ENCODE data around the gene DENND5B.
"Not testable (repeated sequence)": the region's sequence is repeated elsewhere in the genome, so short reads cannot be mapped to it uniquely, and the experiment has no call there.

DENND5B gene

GRCh38 chr12:31589904-31590641 lies 863 bp downstream of the DENND5B start:
- no peak for DNase-seq

DNA sequence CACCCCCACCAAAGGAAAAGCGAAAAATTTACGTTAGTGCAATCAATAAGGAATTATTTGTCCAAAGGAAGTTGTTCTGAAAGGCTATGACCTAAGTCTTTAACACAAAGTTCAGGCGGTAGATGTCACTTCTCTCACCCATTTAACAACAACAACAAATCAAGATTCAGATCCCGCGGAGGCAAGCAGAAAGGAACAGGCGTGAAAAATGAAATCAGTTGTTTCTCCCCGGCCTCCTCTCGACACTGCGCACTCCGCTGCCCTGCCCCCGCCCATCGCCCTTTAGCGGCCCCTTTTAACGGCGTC lies 1.4 kb downstream of the DENND5B start:
- no peak for DNase-seq

DNA sequence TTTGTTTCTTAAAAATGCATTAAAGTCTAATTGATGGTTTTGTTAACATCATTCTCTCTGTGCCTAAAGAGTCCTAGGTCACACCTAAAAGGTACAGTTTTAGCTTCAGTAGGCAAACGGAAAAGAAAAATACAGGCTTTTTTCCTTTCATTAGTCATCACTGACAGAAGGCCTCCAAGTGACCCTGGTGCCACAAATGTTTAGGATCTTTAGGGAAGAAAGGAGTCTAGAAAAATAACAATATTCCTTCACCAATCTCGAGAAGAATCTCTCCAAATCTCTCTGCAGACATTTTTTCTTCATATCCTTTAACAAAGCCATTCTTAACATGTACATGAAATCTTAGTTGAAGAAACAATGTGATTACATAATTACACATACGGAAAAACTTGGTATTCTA lies 2.0 kb downstream of the DENND5B start:
- DNase-seq = no peak

DNA sequence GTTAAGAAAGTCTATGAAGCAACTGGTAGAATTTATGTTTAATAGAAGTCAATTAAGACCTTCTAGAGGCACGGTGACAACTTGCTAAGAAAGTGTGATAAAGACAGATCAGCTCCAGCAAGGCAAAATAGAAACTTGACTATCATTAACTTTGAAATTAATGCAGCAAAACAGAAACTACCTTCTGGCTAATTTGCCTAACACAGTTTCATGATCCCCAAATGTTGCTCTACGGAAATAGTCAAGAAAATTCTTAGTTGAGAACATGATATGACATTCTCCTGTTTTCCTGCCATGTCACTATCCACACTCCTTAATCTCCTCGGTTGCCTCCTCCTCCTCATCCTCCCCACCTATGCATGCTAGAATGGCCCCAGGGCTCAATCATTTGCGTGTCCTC lies 4.2 kb downstream of the DENND5B start:
- DNase-seq = no peak

GRCh38 chr12:31585895-31586294 lies 5.0 kb downstream of the DENND5B start:
- DNase-seq = no peak

DNA sequence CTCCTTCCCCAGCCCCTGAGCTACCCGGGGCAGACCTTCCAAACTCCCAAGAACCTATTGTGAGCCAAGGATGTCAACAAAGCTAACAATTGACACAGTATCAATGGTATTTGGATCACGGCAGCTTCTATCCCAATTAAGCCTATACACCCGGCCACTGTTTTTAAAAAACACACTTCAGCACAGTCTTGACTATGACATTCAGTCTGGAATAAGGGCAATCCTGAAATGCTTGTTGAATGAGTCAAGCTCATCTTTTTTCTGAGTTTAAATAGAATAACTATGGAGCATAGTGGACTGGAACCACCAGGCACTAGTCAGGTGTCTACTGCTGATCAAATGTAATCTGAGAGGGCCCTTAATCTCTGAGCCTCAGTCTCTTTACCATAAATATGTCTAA lies 5.7 kb downstream of the DENND5B start:
- DNase-seq = no peak

DNA sequence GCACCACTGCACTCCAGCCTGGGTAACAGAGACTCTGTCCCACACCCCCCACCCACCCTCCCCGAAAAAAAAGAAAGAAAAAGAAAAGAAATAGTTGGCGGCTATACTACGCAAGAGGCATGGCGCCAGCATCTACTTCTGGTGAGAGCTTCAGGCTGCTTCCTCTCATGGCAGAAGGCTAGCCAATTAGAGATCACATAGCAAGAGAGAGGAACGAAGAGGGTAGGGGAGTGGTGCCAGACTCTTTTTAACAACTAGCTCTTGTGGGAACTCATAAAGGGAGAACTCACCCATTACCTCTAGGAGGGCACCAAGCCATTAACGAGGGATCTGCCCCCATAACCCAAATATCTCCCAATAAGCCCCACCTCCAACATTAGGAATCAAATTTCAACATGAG lies 6.2 kb downstream of the DENND5B start:
- DNase-seq = no peak

DNA sequence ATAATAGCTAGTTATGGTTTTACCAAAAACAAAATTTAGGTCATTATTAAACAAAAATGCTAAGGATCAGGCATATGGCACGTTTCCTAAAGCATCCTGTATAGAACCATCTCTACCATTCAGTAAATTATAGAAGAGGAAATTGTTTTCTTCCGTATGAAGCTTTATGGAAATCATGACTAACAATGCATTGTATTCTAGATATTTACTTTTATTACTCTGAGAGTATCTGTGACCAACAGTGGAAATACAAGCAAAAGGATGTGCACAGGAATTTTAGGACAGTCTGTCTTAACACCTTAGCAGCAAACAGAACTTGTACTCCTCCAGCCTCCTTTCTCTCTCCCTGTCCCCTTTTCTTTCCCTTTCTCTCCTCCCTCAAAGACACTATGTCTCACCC lies 7.1 kb downstream of the DENND5B start:
- no peak for DNase-seq

DNA sequence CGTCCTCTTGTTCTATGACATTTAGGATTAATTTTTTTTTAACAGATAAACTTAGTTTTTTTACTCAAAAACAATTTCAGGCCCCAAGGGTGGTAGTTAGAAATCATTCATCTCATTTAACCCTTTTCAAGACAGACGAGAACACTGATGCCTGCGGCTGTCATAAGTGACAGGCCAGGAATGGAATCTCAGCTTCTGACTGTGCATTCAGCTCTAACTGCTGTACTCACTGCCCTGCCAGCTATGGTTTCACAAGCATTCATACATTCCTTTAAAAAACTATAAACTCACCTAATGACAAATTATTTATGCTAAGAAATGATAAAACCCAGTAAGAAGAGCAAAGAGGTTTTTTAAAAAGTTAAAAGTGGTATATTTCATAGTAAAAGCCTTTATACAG lies 8.8 kb downstream of the DENND5B start:
- no peak for DNase-seq

GRCh38 chr12:31578632-31579031 lies 12.3 kb downstream of the DENND5B start:
- DNase-seq = no peak

GRCh38 chr12:31574803-31575575 lies 15.9 kb downstream of the DENND5B start:
- DNase-seq = no peak

- DNase-seq = not testable (repeated sequence)
Observed at GRCh38 chr12:31574367-31574766, 16.6 kb downstream of the DENND5B start.

- no peak for DNase-seq
Observed at GRCh38 chr12:31572900-31573600, 17.9 kb downstream of the DENND5B start.

DNA sequence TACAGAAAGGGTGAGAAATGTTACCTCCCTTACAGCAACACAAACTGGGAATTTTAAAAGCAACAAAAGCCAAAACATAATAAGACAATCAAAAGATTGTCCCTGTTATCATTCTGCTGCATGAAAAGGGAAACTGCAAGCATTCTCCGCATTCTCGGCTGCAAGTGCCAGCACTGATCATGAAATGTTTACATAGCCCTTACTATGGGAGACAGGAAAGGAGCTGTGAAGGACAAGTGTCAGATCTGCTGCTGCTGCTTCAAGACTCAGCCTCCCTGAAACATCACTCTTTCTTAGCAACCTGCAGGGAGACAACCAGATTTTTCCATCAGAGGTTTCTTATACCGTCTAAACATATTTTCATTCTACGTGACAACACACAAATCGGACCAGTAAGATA lies 20.1 kb downstream of the DENND5B start:
- DNase-seq = no peak

DNA sequence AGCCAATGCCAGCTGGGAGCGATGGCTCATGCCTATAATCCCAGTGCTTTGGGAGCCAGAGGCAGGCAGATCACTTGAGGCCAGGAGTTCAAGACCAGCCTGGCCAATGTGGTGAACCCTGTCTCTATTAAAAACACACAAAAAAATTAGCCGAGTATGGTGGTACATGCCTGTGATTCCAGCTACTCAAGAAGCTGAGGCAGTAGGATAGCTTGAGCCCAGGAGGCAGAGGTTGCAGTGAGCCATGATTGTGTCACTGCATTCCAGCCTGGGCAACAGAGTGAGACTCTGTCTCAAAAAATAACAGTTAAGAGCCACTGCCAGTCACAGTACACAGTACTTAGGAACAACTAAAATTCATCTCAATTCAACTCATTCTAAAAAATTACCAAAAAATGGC lies 21.4 kb downstream of the DENND5B start:
- not testable (repeated sequence) for DNase-seq

- DNase-seq = no peak
Observed at GRCh38 chr12:31568498-31568897, 22.4 kb downstream of the DENND5B start.

- DNase-seq = no peak
Observed at GRCh38 chr12:31567029-31567428, 23.9 kb downstream of the DENND5B start.

GRCh38 chr12:31566547-31566946 lies 24.4 kb downstream of the DENND5B start:
- no peak for DNase-seq

DNA sequence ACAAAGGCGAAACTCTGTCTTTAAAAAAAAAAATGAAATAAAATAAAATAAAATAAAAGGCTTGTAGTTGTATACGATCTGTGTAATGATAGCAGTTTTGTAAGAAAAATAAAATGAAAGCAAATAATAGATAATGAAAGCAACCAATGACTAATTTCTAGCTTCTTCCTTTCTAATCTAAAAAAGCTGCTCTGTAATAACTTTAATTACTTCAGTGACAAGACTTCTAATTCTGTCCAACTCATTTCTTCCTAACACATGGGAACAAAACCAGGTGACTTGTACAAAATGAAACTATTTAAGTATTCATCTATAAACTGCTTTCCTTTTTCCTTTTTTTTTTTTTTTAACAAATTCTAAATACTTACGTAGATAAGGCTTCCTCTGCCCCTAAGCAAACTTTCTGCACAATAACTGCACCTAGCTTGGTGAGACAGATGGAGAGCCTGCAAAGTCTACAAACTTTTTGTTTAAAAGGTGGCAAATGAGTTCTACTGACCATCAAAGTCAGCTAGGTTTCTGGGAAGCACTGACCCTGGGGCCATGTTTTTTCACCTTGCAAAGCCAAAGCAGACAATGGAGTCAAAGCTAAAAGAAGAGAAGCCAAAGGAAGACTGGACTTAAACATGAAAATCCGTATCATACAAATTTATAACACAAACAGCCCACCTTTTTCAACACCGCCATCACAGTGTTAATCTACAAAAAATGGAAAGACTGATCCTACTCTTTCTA lies 28.2 kb downstream of the DENND5B start:
- no peak for DNase-seq

GRCh38 chr12:31560516-31560915 lies 30.4 kb downstream of the DENND5B start:
- DNase-seq = no peak

DNA sequence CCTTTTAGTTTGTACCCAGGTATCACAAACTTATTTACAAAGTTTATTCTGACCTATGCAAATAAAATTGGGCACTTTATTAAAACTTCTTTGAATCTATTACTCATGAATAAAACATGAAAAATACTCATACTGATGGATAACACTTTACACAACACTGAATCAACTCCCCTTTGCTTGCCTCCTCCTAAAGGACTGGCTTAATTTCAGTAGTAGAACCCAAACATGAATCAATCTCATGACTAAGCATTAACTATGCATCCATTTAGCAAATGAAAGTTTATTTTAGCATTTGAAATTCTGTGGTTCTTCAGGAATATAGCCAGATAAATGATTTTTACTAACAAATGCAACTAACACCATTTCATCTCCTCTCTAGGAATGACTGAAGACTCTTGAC lies 32.4 kb downstream of the DENND5B start:
- no peak for DNase-seq

- no peak for DNase-seq
Observed at GRCh38 chr12:31557707-31558106, 33.2 kb downstream of the DENND5B start.

GRCh38 chr12:31555466-31555865 lies 35.5 kb downstream of the DENND5B start:
- not testable (repeated sequence) for DNase-seq
